ENCODE results near the gene MRM3.

The MRM3 gene

DNA sequence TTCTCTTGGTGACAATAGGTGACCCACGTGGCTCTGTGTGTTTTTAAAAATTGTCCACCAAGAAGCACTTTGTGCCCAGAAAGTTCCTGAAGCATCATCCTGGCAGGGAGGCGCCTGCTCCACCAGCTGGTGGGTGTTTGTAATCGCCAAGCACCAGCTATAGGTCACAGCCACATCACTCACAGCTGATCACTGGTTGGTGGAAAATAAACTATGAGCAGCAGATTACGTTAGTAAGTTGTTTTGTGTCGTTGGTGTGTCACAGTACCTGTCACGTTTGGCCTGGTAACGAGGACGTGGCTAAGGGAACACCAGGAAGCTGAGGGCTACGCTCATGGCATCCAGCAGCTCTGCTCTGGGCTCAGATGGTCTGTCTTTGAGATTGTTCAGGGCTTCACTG, 10.1 kb downstream of the MRM3 start:
- TF ChIP-seq SIN3A (IDR thresholded peaks at IDR 0.05; ENCODE audit: borderline replicate concordance, insufficient read depth, low read length): no peak
- no peak for TF ChIP-seq POLR2AphosphoS5 (IDR thresholded peaks at IDR 0.05; ENCODE audit: low read depth, low read length)
- TF ChIP-seq TAF1 (IDR thresholded peaks at IDR 0.05; ENCODE audit: borderline replicate concordance, insufficient read depth, low read length): no peak
- TF ChIP-seq FOXP2 (optimal IDR thresholded peaks at IDR 0.05; ENCODE audit: borderline replicate concordance, extremely low read depth, extremely low read length, insufficient read depth): no peak
- TF ChIP-seq, protein P1, sequence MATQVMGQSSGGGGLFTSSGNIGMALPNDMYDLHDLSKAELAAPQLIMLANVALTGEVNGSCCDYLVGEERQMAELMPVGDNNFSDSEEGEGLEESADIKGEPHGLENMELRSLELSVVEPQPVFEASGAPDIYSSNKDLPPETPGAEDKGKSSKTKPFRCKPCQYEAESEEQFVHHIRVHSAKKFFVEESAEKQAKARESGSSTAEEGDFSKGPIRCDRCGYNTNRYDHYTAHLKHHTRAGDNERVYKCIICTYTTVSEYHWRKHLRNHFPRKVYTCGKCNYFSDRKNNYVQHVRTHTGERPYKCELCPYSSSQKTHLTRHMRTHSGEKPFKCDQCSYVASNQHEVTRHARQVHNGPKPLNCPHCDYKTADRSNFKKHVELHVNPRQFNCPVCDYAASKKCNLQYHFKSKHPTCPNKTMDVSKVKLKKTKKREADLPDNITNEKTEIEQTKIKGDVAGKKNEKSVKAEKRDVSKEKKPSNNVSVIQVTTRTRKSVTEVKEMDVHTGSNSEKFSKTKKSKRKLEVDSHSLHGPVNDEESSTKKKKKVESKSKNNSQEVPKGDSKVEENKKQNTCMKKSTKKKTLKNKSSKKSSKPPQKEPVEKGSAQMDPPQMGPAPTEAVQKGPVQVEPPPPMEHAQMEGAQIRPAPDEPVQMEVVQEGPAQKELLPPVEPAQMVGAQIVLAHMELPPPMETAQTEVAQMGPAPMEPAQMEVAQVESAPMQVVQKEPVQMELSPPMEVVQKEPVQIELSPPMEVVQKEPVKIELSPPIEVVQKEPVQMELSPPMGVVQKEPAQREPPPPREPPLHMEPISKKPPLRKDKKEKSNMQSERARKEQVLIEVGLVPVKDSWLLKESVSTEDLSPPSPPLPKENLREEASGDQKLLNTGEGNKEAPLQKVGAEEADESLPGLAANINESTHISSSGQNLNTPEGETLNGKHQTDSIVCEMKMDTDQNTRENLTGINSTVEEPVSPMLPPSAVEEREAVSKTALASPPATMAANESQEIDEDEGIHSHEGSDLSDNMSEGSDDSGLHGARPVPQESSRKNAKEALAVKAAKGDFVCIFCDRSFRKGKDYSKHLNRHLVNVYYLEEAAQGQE (IDR thresholded peaks at IDR 0.05; ENCODE audit: insufficient read depth in 1 of 2, low read depth in 2 of 2, low read length in 2 of 2): no peak

DNA sequence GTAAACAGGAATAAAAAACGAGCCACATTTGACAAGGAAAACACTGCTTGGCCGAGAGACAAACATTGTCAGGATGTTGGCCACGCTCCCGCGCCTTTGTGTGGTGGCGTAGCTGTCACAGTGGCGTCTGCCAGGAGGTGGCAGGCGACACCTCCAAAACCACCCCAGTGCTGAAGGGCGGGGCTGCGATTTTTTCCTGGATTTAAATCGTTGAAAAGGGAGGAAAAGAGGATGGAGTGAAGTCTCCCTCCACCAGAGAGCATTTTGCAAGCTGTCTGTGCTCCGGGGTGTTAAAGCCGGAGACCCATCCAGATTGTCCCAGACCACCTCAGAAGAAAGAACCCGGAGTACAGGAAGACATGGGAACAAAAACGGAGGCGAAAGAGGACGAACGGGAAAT, 12.7 kb downstream of the MRM3 start:
- TF ChIP-seq, protein P1 (IDR thresholded peaks at IDR 0.05; ENCODE audit: insufficient read depth in 1 of 2, low read depth in 2 of 2, low read length in 2 of 2): no peak
- TF ChIP-seq FOXP2 (optimal IDR thresholded peaks at IDR 0.05; ENCODE audit: borderline replicate concordance, extremely low read depth, extremely low read length, insufficient read depth) (peak; percentile 57), POLR2AphosphoS5 (IDR thresholded peaks at IDR 0.05; ENCODE audit: low read depth, low read length) (peak; percentile 62), SIN3A (IDR thresholded peaks at IDR 0.05; ENCODE audit: borderline replicate concordance, insufficient read depth, low read length) (peak; percentile 86; the same call in 1 of the 2 replicates)

DNA sequence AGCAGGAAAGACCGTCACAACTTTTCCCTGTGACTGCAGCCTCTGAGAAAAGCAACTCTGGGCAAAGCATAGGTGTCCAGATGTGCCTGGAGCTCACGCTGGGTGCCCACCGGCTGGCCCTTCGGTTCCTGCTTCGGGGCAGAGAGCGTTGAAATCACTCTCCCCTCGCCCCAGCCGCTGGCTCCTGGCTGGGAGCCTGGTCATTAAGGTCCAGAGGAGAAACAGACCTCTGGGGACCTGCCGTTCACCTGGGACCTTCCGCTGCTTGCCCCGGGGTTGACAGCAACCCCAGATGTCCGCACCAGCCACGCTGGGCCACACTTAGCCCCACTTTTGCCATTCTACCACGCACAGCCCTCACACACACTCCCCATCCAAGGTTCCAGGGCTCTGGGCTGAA, 13.1 kb downstream of the MRM3 start:
- TF ChIP-seq TAF1 (IDR thresholded peaks at IDR 0.05; ENCODE audit: borderline replicate concordance, insufficient read depth, low read length): no peak
- TF ChIP-seq, protein P1 (IDR thresholded peaks at IDR 0.05; ENCODE audit: insufficient read depth in 1 of 2, low read depth in 2 of 2, low read length in 2 of 2): no peak
- TF ChIP-seq FOXP2 (optimal IDR thresholded peaks at IDR 0.05; ENCODE audit: borderline replicate concordance, extremely low read depth, extremely low read length, insufficient read depth): no peak
- no peak for TF ChIP-seq POLR2AphosphoS5 (IDR thresholded peaks at IDR 0.05; ENCODE audit: low read depth, low read length)

DNA sequence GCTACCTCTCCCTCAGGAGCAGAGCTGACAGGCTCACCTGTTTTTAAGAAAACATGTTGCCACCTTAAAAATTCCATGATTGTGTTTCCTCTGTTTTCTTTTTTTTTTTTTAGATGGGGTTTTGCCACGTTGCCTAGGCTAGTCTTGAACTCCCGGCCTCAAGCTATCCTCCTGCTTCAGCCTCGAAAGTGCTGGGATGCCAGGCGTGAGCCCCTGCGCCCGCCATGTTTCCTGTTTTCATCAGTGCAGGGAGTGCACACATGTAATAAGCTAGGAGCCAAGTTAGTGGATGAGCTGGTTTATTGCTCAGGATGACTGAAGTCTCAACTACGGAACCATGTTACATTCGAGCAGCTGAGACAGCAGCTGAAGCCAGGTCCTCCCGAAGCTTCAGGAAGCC, 13.6 kb downstream of the MRM3 start:
- TF ChIP-seq SIN3A (IDR thresholded peaks at IDR 0.05; ENCODE audit: borderline replicate concordance, insufficient read depth, low read length) (no peak), TAF1 (IDR thresholded peaks at IDR 0.05; ENCODE audit: borderline replicate concordance, insufficient read depth, low read length) (no peak), FOXP2 (optimal IDR thresholded peaks at IDR 0.05; ENCODE audit: borderline replicate concordance, extremely low read depth, extremely low read length, insufficient read depth) (no peak), POLR2AphosphoS5 (IDR thresholded peaks at IDR 0.05; ENCODE audit: low read depth, low read length) (no peak)
- TF ChIP-seq, protein P1 (IDR thresholded peaks at IDR 0.05; ENCODE audit: insufficient read depth in 1 of 2, low read depth in 2 of 2, low read length in 2 of 2): no peak

DNA sequence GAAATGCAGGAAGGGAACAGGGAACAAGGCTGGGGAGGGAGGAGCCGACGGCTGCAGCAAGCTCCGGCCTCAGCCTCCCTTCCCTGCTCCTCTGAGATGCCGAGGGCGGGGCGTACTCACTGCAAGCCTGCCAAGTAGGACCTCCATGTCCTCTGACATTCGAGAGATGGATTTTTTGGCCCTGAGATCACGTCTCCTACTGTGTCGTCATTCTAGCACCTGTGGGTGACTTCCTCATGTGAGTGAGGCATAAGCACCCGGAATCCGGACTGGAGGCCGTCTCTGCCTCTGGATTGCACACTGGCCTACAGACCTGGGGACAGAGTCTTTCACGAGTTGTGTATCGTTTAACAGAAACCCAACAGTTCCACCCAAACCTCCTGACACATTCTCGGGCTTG, 14.5 kb downstream of the MRM3 start:
- no peak for TF ChIP-seq FOXP2 (optimal IDR thresholded peaks at IDR 0.05; ENCODE audit: borderline replicate concordance, extremely low read depth, extremely low read length, insufficient read depth)
- TF ChIP-seq TAF1 (IDR thresholded peaks at IDR 0.05; ENCODE audit: borderline replicate concordance, insufficient read depth, low read length): no peak
- no peak for TF ChIP-seq POLR2AphosphoS5 (IDR thresholded peaks at IDR 0.05; ENCODE audit: low read depth, low read length)
- TF ChIP-seq SIN3A (IDR thresholded peaks at IDR 0.05; ENCODE audit: borderline replicate concordance, insufficient read depth, low read length): no peak
- TF ChIP-seq, protein P1 (IDR thresholded peaks at IDR 0.05; ENCODE audit: insufficient read depth in 1 of 2, low read depth in 2 of 2, low read length in 2 of 2): no peak
